ENCODE results near the gene FOSL1. TPM values are rescaled to one million over a fixed set of nuclear protein-coding genes. Genes with fewer than 3 reads are reported as not detected.

The FOSL1 gene
- total RNA-seq, 1 experiment from 2014 or later = 33.7 TPM

DNA sequence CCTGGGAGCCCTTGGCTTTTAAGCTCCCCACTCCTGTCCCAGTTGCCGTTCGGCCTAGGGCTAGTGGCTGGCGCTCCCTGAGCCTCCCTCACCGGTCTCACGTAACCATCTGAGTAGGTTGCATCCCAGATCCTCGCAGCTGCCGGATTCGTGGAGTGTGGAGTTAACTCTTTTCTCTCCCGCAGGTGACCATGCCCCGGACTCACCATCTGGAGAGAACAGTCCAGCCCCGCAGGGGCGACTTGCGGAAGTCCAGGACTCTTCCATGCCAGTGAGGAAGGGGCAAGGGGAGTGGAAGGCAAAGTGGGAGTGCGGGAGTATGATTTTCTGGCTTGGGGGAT, 39.1 kb downstream of the FOSL1 start:
- Histone ChIP-seq H2BK5ac (ENCODE audit: insufficient read length, low read length) (no peak overlapping the region), H2BK20ac (ENCODE audit: low read depth, low read length, poor library complexity, severe bottlenecking) (no peak overlapping the region), H3K18ac (ENCODE audit: insufficient read length, low read depth, low read length) (no peak overlapping the region), H3K23ac (ENCODE audit: insufficient read length, low read depth, low read length) (no peak overlapping the region), H4K5ac (ENCODE audit: insufficient read length, low read depth, low read length) (no peak overlapping the region), H3K79me2 (ENCODE audit: insufficient read depth, low read length) (peaks cover 9% of the 10 kb centered on the region; the same call in 1 of the 2 replicates), H4K8ac (replicated peaks; ENCODE audit: insufficient read length, low read depth, low read length) (no peak overlapping the region), H2BK120ac (ENCODE audit: low read depth, low read length, poor library complexity, severe bottlenecking) (no peak overlapping the region), H2AK5ac (ENCODE audit: insufficient read length, low read length) (no peak overlapping the region), H3K4me1 (ENCODE audit: insufficient read depth, low read length) (no peaks in the 10 kb centered on the region), H2AFZ (ENCODE audit: low read length) (no peak overlapping the region), H4K91ac (ENCODE audit: insufficient read length, low read depth, low read length) (no peak overlapping the region), H3K23me2 (ENCODE audit: insufficient read length, low read depth, low read length, poor library complexity, severe bottlenecking) (peaks cover 25% of the 10 kb centered on the region), H2BK12ac (ENCODE audit: insufficient read length, low read depth, low read length) (no peak overlapping the region), H3K56ac (ENCODE audit: insufficient read length, low read depth, low read length) (no peak overlapping the region), H3K27me3 (ENCODE audit: insufficient read depth, low read length) (no peaks in the 10 kb centered on the region), H2BK15ac (ENCODE audit: low read depth, low read length) (no peak overlapping the region), H3K9me3 (ENCODE audit: control insufficient read depth, low read depth, low read length) (no peaks in the 10 kb centered on the region), H3K27ac (ENCODE audit: insufficient read length, low read depth, low read length) (no peak overlapping the region), H3K9ac (ENCODE audit: extremely low read depth, insufficient read length, low read length) (peak overlapping the region; percentile 85), H3K4ac (ENCODE audit: low read depth, low read length) (no peak overlapping the region), H4K20me1 (ENCODE audit: control insufficient read depth, insufficient read depth, insufficient read length) (peaks cover 2% of the 10 kb centered on the region), H3T11ph (ENCODE audit: low read length) (no peak overlapping the region), H3K79me1 (ENCODE audit: insufficient read depth, low read depth, low read length, poor library complexity, severe bottlenecking) (no peaks in the 10 kb centered on the region), H3K14ac (ENCODE audit: insufficient read depth, low read length) (peak overlapping the region; percentile 91; the same call in 1 of the 2 replicates), H3K4me2 (ENCODE audit: insufficient read depth, insufficient read length, low read length) (peak overlapping the region; percentile 92)
- H3K4me3 Mint-ChIP-seq = peak overlapping the region; percentile 78 to 93
- no peak for DNase-seq
- peak overlapping the region in 2 of 3 experiments; percentile 72 to 77; a peak in 3 of 7 replicates for H3K27ac Mint-ChIP-seq
- WGBS (ENCODE audit: extremely low coverage, insufficient read length, low lambda C conversion rate) = no CpG with 5 or more reads among the region's 14 CpGs
- H3K36me3 Mint-ChIP-seq (ENCODE audit: insufficient read depth in 1 of 3, low read depth in 3 of 3) = peaks cover 32 to 46% (median 43%) of the 10 kb centered on the region in 3 experiments
- H3K9me3 Mint-ChIP-seq = peaks cover 0 to 3% of the 10 kb centered on the region in 2 experiments; a peak in 1 of 5 replicates
- H3K27me3 Mint-ChIP-seq (ENCODE audit: low read depth) = no peaks in the 10 kb centered on the region
- peaks cover 25% of the 10 kb centered on the region in 2 experiments for H3K4me1 Mint-ChIP-seq
- TF ChIP-seq, protein P1, sequence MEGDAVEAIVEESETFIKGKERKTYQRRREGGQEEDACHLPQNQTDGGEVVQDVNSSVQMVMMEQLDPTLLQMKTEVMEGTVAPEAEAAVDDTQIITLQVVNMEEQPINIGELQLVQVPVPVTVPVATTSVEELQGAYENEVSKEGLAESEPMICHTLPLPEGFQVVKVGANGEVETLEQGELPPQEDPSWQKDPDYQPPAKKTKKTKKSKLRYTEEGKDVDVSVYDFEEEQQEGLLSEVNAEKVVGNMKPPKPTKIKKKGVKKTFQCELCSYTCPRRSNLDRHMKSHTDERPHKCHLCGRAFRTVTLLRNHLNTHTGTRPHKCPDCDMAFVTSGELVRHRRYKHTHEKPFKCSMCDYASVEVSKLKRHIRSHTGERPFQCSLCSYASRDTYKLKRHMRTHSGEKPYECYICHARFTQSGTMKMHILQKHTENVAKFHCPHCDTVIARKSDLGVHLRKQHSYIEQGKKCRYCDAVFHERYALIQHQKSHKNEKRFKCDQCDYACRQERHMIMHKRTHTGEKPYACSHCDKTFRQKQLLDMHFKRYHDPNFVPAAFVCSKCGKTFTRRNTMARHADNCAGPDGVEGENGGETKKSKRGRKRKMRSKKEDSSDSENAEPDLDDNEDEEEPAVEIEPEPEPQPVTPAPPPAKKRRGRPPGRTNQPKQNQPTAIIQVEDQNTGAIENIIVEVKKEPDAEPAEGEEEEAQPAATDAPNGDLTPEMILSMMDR (conservative IDR thresholded peaks at IDR 0.05) = no peak

Measured in H9 (cell line).